ENCODE results near the gene TNFRSF4.

TNFRSF4 gene

GRCh38 chr1:1205769-1206375 is 8.1 kb downstream of the TNFRSF4 start:
- no peak overlapping the region for H3K27ac ChIP-seq (ENCODE audit: low read length)
- H3K4me1 ChIP-seq (ENCODE audit: insufficient read depth, low read length): peaks cover 10% of the 10 kb centered on the region
- peaks cover 4% of the 10 kb centered on the region for H3K27me3 ChIP-seq (ENCODE audit: insufficient read depth, low read length, poor library complexity)
- ATAC-seq (ENCODE audit: insufficient read depth, low read depth) (no peak), DNase-seq (no peak)
- H3K9me3 ChIP-seq (ENCODE audit: insufficient read depth, low read length, severe bottlenecking): no peaks in the 10 kb centered on the region
- H3K4me3 ChIP-seq (ENCODE audit: low read depth in 1 of 2, low read length in 2 of 2): no peak overlapping the region
- H3K9ac ChIP-seq (ENCODE audit: low read depth, low read length): no peak overlapping the region
- H3K79me2 ChIP-seq (ENCODE audit: insufficient read depth, low read length): no peaks in the 10 kb centered on the region
- peaks cover 18% of the 10 kb centered on the region for H4K20me1 ChIP-seq (ENCODE audit: insufficient read depth, low read length)
- no peak overlapping the region for H3K4me2 ChIP-seq (ENCODE audit: insufficient read depth, low read length)
- H3K36me3 ChIP-seq (ENCODE audit: insufficient read depth, low read length): no peaks in the 10 kb centered on the region
- no peak for TF ChIP-seq CTCF (IDR thresholded peaks at IDR 0.05; ENCODE audit: borderline replicate concordance, extremely low read depth, low read length, poor library complexity, severe bottlenecking)
- no peak for TF ChIP-seq EZH2 (IDR thresholded peaks at IDR 0.05; ENCODE audit: borderline replicate concordance, low read depth, low read length, severe bottlenecking)
- H2AFZ ChIP-seq (ENCODE audit: low read depth, low read length): no peak overlapping the region

- ATAC-seq (ENCODE audit: insufficient read depth, low read depth): no peak
- no peak overlapping the region for H3K27ac ChIP-seq (ENCODE audit: low read length)
Observed at GRCh38 chr1:1204998-1205768, 8.8 kb downstream of the TNFRSF4 start.

GRCh38 chr1:1204425-1204920 is 9.5 kb downstream of the TNFRSF4 start:
- peaks cover 18% of the 10 kb centered on the region for H4K20me1 ChIP-seq (ENCODE audit: insufficient read depth, low read length)
- no peak for ATAC-seq (ENCODE audit: insufficient read depth, low read depth)
- H3K36me3 ChIP-seq (ENCODE audit: insufficient read depth, low read length): no peaks in the 10 kb centered on the region
- H3K27me3 ChIP-seq (ENCODE audit: insufficient read depth, low read length, poor library complexity): peaks cover 4% of the 10 kb centered on the region
- H3K79me2 ChIP-seq (ENCODE audit: insufficient read depth, low read length): no peaks in the 10 kb centered on the region
- H3K27ac ChIP-seq (ENCODE audit: low read length): no peak overlapping the region
- H3K9me3 ChIP-seq (ENCODE audit: insufficient read depth, low read length, severe bottlenecking): no peaks in the 10 kb centered on the region
- peaks cover 10% of the 10 kb centered on the region for H3K4me1 ChIP-seq (ENCODE audit: insufficient read depth, low read length)
- no peak overlapping the region for H3K4me3 ChIP-seq (ENCODE audit: low read depth in 1 of 2, low read length in 2 of 2)
- TF ChIP-seq EZH2 (IDR thresholded peaks at IDR 0.05; ENCODE audit: borderline replicate concordance, low read depth, low read length, severe bottlenecking) (no peak), CTCF (IDR thresholded peaks at IDR 0.05; ENCODE audit: borderline replicate concordance, extremely low read depth, low read length, poor library complexity, severe bottlenecking) (no peak)
- no peak overlapping the region for H3K9ac ChIP-seq (ENCODE audit: low read depth, low read length)
- H2AFZ ChIP-seq (ENCODE audit: low read depth, low read length): no peak overlapping the region
- no peak for DNase-seq
- H3K4me2 ChIP-seq (ENCODE audit: insufficient read depth, low read length): no peak overlapping the region

More at GRCh38 chr1:1204998-1205768, 8.8 kb downstream of the TNFRSF4 start:
- Histone ChIP-seq H3K79me2 (ENCODE audit: insufficient read depth, low read length) (no peaks in the 10 kb centered on the region), H3K27me3 (ENCODE audit: insufficient read depth, low read length, poor library complexity) (peaks cover 4% of the 10 kb centered on the region), H3K4me1 (ENCODE audit: insufficient read depth, low read length) (peaks cover 10% of the 10 kb centered on the region), H3K9ac (ENCODE audit: low read depth, low read length) (no peak overlapping the region), H3K4me3 (ENCODE audit: low read depth in 1 of 2, low read length in 2 of 2) (no peak overlapping the region), H2AFZ (ENCODE audit: low read depth, low read length) (no peak overlapping the region), H3K9me3 (ENCODE audit: insufficient read depth, low read length, severe bottlenecking) (no peaks in the 10 kb centered on the region), H3K36me3 (ENCODE audit: insufficient read depth, low read length) (no peaks in the 10 kb centered on the region), H3K4me2 (ENCODE audit: insufficient read depth, low read length) (no peak overlapping the region), H4K20me1 (ENCODE audit: insufficient read depth, low read length) (peaks cover 18% of the 10 kb centered on the region)
- no peak for DNase-seq
- no peak for TF ChIP-seq EZH2 (IDR thresholded peaks at IDR 0.05; ENCODE audit: borderline replicate concordance, low read depth, low read length, severe bottlenecking)
- no peak for TF ChIP-seq CTCF (IDR thresholded peaks at IDR 0.05; ENCODE audit: borderline replicate concordance, extremely low read depth, low read length, poor library complexity, severe bottlenecking)

All from DND-41 (cell line).